ENCODE measurements around the gene NEMP2.

NEMP2 gene

GRCh38 chr2:190570871-190571270 lies 36.3 kb upstream of the NEMP2 start:
- H3K36me3 ChIP-seq (ENCODE audit: insufficient read depth), result no peaks in the 10 kb centered on the region
- H3K4me3 ChIP-seq (IDR thresholded peaks at IDR 0.05; ENCODE audit: insufficient read depth, low read depth, low read length), result no peak overlapping the region
- H3K4me2 ChIP-seq, result no peak overlapping the region
- no peaks in the 10 kb centered on the region for H4K20me1 ChIP-seq (ENCODE audit: insufficient read depth)
- TF ChIP-seq CTCF (conservative IDR thresholded peaks at IDR 0.05; ENCODE audit: low read depth, low read length), result no peak
- H2AFZ ChIP-seq (ENCODE audit: low read depth), result no peak overlapping the region
- no peaks in the 10 kb centered on the region for H3K79me2 ChIP-seq (ENCODE audit: insufficient read depth, low read depth)
- no peaks in the 10 kb centered on the region for H3K4me1 ChIP-seq (ENCODE audit: low read depth, poor library complexity, severe bottlenecking)
- no peak overlapping the region for H3K9ac ChIP-seq
- no peaks in the 10 kb centered on the region for H3K27me3 ChIP-seq (ENCODE audit: insufficient read depth, low read depth)
- H3K27ac ChIP-seq, result no peak overlapping the region

- Histone ChIP-seq H3K36me3 (ENCODE audit: insufficient read depth) (no peaks in the 10 kb centered on the region), H3K27ac (no peak overlapping the region)
- no peak for TF ChIP-seq CTCF (conservative IDR thresholded peaks at IDR 0.05; ENCODE audit: low read depth, low read length)
Observed at GRCh38 chr2:190569994-190570755, 35.7 kb upstream of the NEMP2 start.

GRCh38 chr2:190564838-190565237 lies 30.3 kb upstream of the NEMP2 start:
- no peaks in the 10 kb centered on the region for H3K79me2 ChIP-seq (ENCODE audit: insufficient read depth, low read depth)
- H4K20me1 ChIP-seq (ENCODE audit: insufficient read depth), result no peaks in the 10 kb centered on the region
- TF ChIP-seq CTCF (conservative IDR thresholded peaks at IDR 0.05; ENCODE audit: low read depth, low read length), result no peak
- no peak overlapping the region for H3K4me2 ChIP-seq
- no peak overlapping the region for H3K9ac ChIP-seq
- no peak overlapping the region for H2AFZ ChIP-seq (ENCODE audit: low read depth)
- H3K36me3 ChIP-seq (ENCODE audit: insufficient read depth), result no peaks in the 10 kb centered on the region
- no peak overlapping the region for H3K4me3 ChIP-seq (IDR thresholded peaks at IDR 0.05; ENCODE audit: insufficient read depth, low read depth, low read length)
- no peaks in the 10 kb centered on the region for H3K27me3 ChIP-seq (ENCODE audit: insufficient read depth, low read depth)
- no peaks in the 10 kb centered on the region for H3K4me1 ChIP-seq (ENCODE audit: low read depth, poor library complexity, severe bottlenecking)
- H3K27ac ChIP-seq, result no peak overlapping the region

More at GRCh38 chr2:190569994-190570755, 35.7 kb upstream of the NEMP2 start:
- H3K4me2 ChIP-seq, result no peak overlapping the region
- H3K4me1 ChIP-seq (ENCODE audit: low read depth, poor library complexity, severe bottlenecking), result no peaks in the 10 kb centered on the region
- no peak overlapping the region for H3K9ac ChIP-seq
- H4K20me1 ChIP-seq (ENCODE audit: insufficient read depth), result no peaks in the 10 kb centered on the region
- no peaks in the 10 kb centered on the region for H3K79me2 ChIP-seq (ENCODE audit: insufficient read depth, low read depth)
- no peak overlapping the region for H2AFZ ChIP-seq (ENCODE audit: low read depth)
- H3K27me3 ChIP-seq (ENCODE audit: insufficient read depth, low read depth), result no peaks in the 10 kb centered on the region
- H3K4me3 ChIP-seq (IDR thresholded peaks at IDR 0.05; ENCODE audit: insufficient read depth, low read depth, low read length), result no peak overlapping the region

GRCh38 chr2:190563646-190564045 lies 29.1 kb upstream of the NEMP2 start:
- no peaks in the 10 kb centered on the region for H3K79me2 ChIP-seq (ENCODE audit: insufficient read depth, low read depth)
- no peak overlapping the region for H3K4me2 ChIP-seq

More at GRCh38 chr2:190563646-190564045, 29.1 kb upstream of the NEMP2 start:
- no peaks in the 10 kb centered on the region for H4K20me1 ChIP-seq (ENCODE audit: insufficient read depth)
- no peaks in the 10 kb centered on the region for H3K4me1 ChIP-seq (ENCODE audit: low read depth, poor library complexity, severe bottlenecking)
- no peak overlapping the region for H3K9ac ChIP-seq
- H3K27me3 ChIP-seq (ENCODE audit: insufficient read depth, low read depth), result no peaks in the 10 kb centered on the region
- no peak overlapping the region for H3K27ac ChIP-seq
- no peaks in the 10 kb centered on the region for H3K36me3 ChIP-seq (ENCODE audit: insufficient read depth)
- TF ChIP-seq CTCF (conservative IDR thresholded peaks at IDR 0.05; ENCODE audit: low read depth, low read length), result no peak
- no peak overlapping the region for H2AFZ ChIP-seq (ENCODE audit: low read depth)
- H3K4me3 ChIP-seq (IDR thresholded peaks at IDR 0.05; ENCODE audit: insufficient read depth, low read depth, low read length), result no peak overlapping the region
